H7 (cell line): ENCODE results near the gene HEPHL1. TPM values are rescaled to one million over a fixed set of nuclear protein-coding genes. Genes with fewer than 3 reads are reported as not detected.
"Not testable (repeated sequence)": the region's sequence is repeated elsewhere in the genome, so short reads cannot be mapped to it uniquely, and the experiment has no call there.

Experiments
- DNase-seq: peaks from one replicate; pipeline ENCODE4 v3.0.0; 2012
- H3K27me3 ChIP-seq: 2 replicates; pipeline ENCODE4 v1.6.0; 2011; ENCODE audit warnings: mild to moderate bottlenecking, low read length; ENCODE audit not compliant: control insufficient read depth, insufficient read depth
- H3K36me3 ChIP-seq: replicated peaks from 2 replicates; pipeline ENCODE4 v1.5.1; 2011; ENCODE audit warnings: low read length; ENCODE audit not compliant: control insufficient read depth, insufficient read depth
- H3K4me3 ChIP-seq: 2 replicates; pipeline ENCODE4 v1.5.1; 2011; ENCODE audit warnings: low read depth, mild to moderate bottlenecking, control low read depth, low read length, moderate library complexity; ENCODE audit not compliant: insufficient read depth
- total RNA-seq: library from RNA; depleted of rRNA; stranded (reverse); fragments of >200 nt; shearing (Covaris generic); gene quantifications from 2 replicates; pipeline ENCODE4 v1.2.3, GENCODE V29; 2014; rRNA removed

HEPHL1 gene
- not detected in 2 replicates for total RNA-seq

GRCh38 chr11:94020777-94021481 is at the start of gene HEPHL1:
TSS of gene HEPHL1 (plus strand) at chr11:94021354. CDS start at chr11:94021369, 15 bp downstream.
- H3K36me3 ChIP-seq, result no peaks in the 10 kb centered on the region
- no peak for DNase-seq
- H3K4me3 ChIP-seq, result no peak within 1 kb of the TSS
- H3K27me3 ChIP-seq, result no peaks in the 10 kb centered on the region

GRCh38 chr11:93972790-93973189 is 48.4 kb upstream of the HEPHL1 start:
- H3K4me3 ChIP-seq, result no peak overlapping the region
- DNase-seq, result no peak
- no peaks in the 10 kb centered on the region for H3K27me3 ChIP-seq
- H3K36me3 ChIP-seq, result no peaks in the 10 kb centered on the region

GRCh38 chr11:93973322-93974051 is 47.7 kb upstream of the HEPHL1 start:
- not testable (repeated sequence) for H3K27me3 ChIP-seq, H3K36me3 ChIP-seq, H3K4me3 ChIP-seq, DNase-seq

GRCh38 chr11:93974759-93975158 is 46.4 kb upstream of the HEPHL1 start:
- Histone ChIP-seq H3K27me3 (no peaks in the 10 kb centered on the region), H3K36me3 (no peaks in the 10 kb centered on the region), H3K4me3 (no peak overlapping the region)
- no peak for DNase-seq

- H3K36me3 ChIP-seq, H3K27me3 ChIP-seq, H3K4me3 ChIP-seq, DNase-seq: not testable (repeated sequence)
Observed at GRCh38 chr11:93976577-93977254, 44.4 kb upstream of the HEPHL1 start.

GRCh38 chr11:93983542-93984195 is 37.5 kb upstream of the HEPHL1 start:
- DNase-seq, result no peak
- no peak overlapping the region for H3K4me3 ChIP-seq
- H3K36me3 ChIP-seq, result no peaks in the 10 kb centered on the region
- H3K27me3 ChIP-seq, result peaks cover 6% of the 10 kb centered on the region; the same call in 1 of the 2 replicates

- no peak for DNase-seq
- Histone ChIP-seq H3K4me3 (no peak overlapping the region), H3K36me3 (no peaks in the 10 kb centered on the region), H3K27me3 (peaks cover 6% of the 10 kb centered on the region; the same call in 1 of the 2 replicates)
Observed at GRCh38 chr11:93984196-93984567, 37.0 kb upstream of the HEPHL1 start.

GRCh38 chr11:93984936-93985335 is 36.2 kb upstream of the HEPHL1 start:
- Histone ChIP-seq H3K27me3 (peaks cover 6% of the 10 kb centered on the region; the same call in 1 of the 2 replicates), H3K36me3 (no peaks in the 10 kb centered on the region), H3K4me3 (no peak overlapping the region)
- DNase-seq, result no peak

GRCh38 chr11:93986716-93987115 is 34.4 kb upstream of the HEPHL1 start:
- H3K36me3 ChIP-seq, result no peaks in the 10 kb centered on the region
- no peak overlapping the region for H3K4me3 ChIP-seq
- H3K27me3 ChIP-seq, result peaks cover 6% of the 10 kb centered on the region; the same call in 1 of the 2 replicates
- no peak for DNase-seq

GRCh38 chr11:93988455-93988854 is 32.7 kb upstream of the HEPHL1 start:
- Histone ChIP-seq H3K27me3 (peaks cover 6% of the 10 kb centered on the region; the same call in 1 of the 2 replicates), H3K4me3 (no peak overlapping the region), H3K36me3 (no peaks in the 10 kb centered on the region)
- DNase-seq, result no peak

GRCh38 chr11:93988912-93989311 is 32.2 kb upstream of the HEPHL1 start:
- DNase-seq, result no peak
- Histone ChIP-seq H3K27me3 (peaks cover 6% of the 10 kb centered on the region; the same call in 1 of the 2 replicates), H3K36me3 (no peaks in the 10 kb centered on the region), H3K4me3 (no peak overlapping the region)

GRCh38 chr11:93993747-93994146 is 27.4 kb upstream of the HEPHL1 start:
- no peaks in the 10 kb centered on the region; the same call in 1 of the 2 replicates for H3K27me3 ChIP-seq
- H3K36me3 ChIP-seq, result no peaks in the 10 kb centered on the region
- H3K4me3 ChIP-seq, result no peak overlapping the region
- DNase-seq, result no peak

- Histone ChIP-seq H3K36me3 (no peaks in the 10 kb centered on the region), H3K27me3 (no peaks in the 10 kb centered on the region), H3K4me3 (no peak overlapping the region)
- DNase-seq, result no peak
Observed at GRCh38 chr11:93997741-93998140, 23.4 kb upstream of the HEPHL1 start.

GRCh38 chr11:94000659-94001058 is 20.5 kb upstream of the HEPHL1 start:
- no peaks in the 10 kb centered on the region for H3K27me3 ChIP-seq
- no peaks in the 10 kb centered on the region for H3K36me3 ChIP-seq
- DNase-seq, result no peak
- H3K4me3 ChIP-seq, result no peak overlapping the region
